ENCODE results near the gene SLAMF7.
"Not testable (repeated sequence)": the region's sequence is repeated elsewhere in the genome, so short reads cannot be mapped to it uniquely, and the experiment has no call there.

The SLAMF7 gene

GRCh38 chr1:160718210-160718609 lies 20.8 kb upstream of the SLAMF7 start:
- DNase-seq (ENCODE audit: insufficient read length, low spot score) (no peak), FAIRE-seq (no peak)

- DNase-seq (ENCODE audit: insufficient read length, low spot score) (no peak), FAIRE-seq (no peak)
These were observed 18.5 kb upstream of the SLAMF7 start for GRCh38 chr1:160720356-160721085.

DNA sequence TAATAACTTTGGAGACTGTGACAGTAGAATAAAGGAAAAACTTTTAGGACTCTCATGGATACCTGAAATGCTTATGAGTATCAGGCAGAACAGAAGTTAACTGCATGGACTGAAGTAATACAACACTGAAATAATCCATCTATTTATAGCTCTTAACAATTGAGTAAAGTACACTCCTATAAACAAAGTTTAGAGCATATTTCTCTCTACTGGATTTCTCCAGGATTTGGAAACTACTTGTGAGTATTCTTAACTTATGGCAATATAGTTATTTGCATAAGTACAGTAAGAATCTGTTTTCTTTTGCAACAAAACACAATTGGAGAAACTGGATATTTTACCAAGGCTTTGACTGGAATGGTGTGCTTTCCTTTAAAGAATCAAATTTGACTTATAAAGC lies 17.6 kb upstream of the SLAMF7 start:
- FAIRE-seq (no peak), DNase-seq (ENCODE audit: insufficient read length, low spot score) (no peak)

GRCh38 chr1:160722726-160723125 lies 16.3 kb upstream of the SLAMF7 start:
- FAIRE-seq (no peak), DNase-seq (ENCODE audit: insufficient read length, low spot score) (no peak)

DNA sequence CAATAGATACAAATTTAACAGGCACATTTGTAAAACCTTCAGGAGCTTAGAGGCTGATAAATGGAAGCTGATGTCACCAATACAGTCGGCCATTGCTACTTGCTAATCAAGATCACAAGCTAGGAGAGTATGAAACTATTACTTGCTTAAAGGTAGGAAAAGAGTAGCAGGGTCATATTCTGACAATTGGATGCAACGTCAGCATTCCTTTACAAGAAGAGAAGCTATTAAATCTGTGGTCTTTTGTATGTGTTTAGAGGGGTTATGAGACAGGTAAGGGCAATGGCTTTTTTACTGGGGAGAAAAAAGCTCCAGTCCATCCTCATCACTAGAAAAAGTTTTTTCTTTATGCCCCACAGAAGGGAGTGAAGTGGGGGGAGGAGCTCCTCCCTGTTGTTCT lies 15.7 kb upstream of the SLAMF7 start:
- FAIRE-seq = no peak
- DNase-seq (ENCODE audit: insufficient read length, low spot score) = no peak

DNA sequence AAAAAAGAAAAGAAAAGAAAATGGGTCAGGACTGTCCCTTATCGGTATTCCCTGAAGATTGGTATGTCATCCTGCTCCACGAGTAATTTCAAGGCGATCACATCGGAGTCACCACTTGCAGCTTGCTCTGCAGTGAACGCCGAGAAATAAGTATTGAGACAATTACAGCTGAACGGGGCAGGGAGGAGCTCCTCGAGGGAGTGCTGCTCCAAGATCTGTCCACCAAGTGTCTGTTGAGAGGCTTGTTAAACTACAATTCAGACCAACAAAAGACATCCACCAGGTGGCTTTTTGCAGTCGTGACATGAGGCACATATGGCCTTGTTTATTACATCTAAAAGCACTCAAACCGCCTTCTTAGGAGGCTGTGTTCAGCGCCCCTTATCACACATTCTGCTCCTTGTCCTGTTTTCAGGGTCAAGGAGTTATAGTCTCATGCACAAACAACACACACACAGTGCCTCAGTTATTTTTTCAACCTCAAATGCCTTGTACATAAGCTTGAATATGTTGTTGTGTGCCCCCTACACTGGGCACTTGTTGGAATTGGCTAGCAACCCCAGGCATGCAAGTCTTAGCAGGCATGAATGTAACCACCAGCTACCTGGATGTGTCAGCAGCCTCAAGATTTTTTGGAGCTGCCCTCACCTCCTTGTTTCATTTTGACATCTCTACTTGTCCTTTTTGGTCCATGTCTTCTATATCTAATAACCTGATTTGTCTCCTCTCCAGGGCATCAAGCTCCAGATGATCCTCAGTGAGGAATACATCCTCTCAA lies 14.4 kb upstream of the SLAMF7 start:
- FAIRE-seq = no peak
- no peak for DNase-seq (ENCODE audit: insufficient read length, low spot score)

DNA sequence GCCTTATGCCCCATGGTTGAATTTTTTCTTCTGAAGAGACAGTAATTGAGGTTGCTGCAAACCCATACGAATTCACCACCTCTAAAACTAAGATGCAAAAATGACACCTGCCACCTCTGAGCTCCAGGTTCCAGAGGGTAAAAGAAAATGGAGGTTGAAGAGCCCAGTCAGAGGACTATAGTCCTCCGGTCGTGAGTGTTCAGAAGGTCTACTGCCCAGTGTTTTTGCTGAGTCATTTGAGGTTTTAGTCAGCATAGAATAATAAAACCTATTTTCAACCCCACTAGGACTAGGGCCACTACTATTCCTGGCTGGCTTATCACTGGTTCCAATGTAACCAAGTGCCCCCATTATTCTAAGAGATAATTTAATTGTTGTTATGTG lies 12.9 kb upstream of the SLAMF7 start:
- DNase-seq (ENCODE audit: insufficient read length, low spot score) (no peak), FAIRE-seq (no peak)

GRCh38 chr1:160726498-160727315 lies 12.3 kb upstream of the SLAMF7 start:
- DNase-seq (ENCODE audit: insufficient read length, low spot score) (peak; percentile 62), FAIRE-seq (no peak)

- FAIRE-seq (no peak), DNase-seq (ENCODE audit: insufficient read length, low spot score) (no peak)
These were observed 11.8 kb upstream of the SLAMF7 start for GRCh38 chr1:160727316-160727640.

DNA sequence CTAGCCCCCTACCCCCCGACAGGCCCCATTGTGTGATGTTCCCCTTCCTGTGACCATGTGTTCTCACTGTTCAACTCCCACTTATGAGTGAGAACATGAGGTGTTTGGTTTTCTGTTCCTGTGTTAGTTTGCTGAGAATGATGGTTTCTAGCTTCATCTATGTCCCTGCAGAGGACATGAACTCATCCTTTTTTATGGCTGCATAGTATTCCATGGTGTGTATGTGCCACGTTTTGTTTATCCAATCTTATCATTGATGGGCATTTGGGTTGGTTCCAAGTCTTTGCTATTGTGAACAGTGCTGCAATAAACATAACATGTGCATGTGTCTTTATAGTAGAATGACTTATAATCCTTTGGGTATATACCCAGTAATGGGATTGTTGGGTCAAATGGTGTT lies 7.5 kb upstream of the SLAMF7 start:
- not testable (repeated sequence) for FAIRE-seq; DNase-seq (ENCODE audit: insufficient read length, low spot score)

DNA sequence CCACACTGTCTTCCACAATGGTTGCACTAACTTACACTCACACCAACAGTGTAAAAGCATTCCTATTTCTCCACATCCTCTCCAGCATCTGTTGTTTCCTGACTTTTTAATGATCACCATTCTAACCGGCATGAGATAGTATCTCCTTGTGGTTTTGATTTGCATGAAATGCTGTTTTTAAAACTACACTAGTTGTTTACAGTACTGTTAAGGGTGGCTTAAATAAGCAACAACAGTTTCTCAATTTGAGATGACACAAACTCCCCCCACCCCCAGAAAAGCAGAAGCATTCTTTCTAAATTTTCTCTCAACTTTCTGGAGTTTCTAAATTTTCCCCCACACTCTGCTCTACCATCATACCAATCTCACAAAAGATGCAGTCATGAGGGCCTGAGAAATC lies 7.1 kb upstream of the SLAMF7 start:
- no peak for FAIRE-seq
- DNase-seq (ENCODE audit: insufficient read length, low spot score) = no peak

GRCh38 chr1:160733898-160734297 lies 5.1 kb upstream of the SLAMF7 start:
- no peak for DNase-seq (ENCODE audit: insufficient read length, low spot score)
- no peak for FAIRE-seq

DNA sequence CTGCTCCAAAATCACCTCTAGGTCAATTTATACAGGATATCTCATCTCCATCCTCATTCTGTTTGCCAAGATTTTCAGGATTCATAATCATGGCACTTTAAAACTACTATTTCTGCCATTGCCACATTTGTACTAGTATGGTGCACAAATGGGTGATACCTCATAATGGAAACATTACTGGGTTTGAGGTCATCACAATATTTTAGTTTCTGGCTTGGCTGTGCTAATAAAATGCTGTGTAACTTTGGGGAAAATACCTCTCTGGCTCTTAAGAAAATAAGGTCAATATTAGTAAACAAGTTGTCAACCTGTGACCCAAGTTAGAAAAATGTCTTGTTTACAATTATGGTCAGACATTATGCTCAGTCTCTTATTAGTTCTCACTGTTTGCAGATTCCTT lies 4.7 kb upstream of the SLAMF7 start:
- no peak for FAIRE-seq
- DNase-seq (ENCODE audit: insufficient read length, low spot score) = no peak

GRCh38 chr1:160738271-160738670 lies 776 bp upstream of the SLAMF7 start:
- DNase-seq (ENCODE audit: insufficient read length, low spot score) (no peak), FAIRE-seq (no peak)

- DNase-seq (ENCODE audit: insufficient read length, low spot score) = no peak
- no peak for FAIRE-seq
These were observed 1.2 kb downstream of the SLAMF7 start for GRCh38 chr1:160740133-160740688.

GRCh38 chr1:160741092-160741501 lies 2.0 kb downstream of the SLAMF7 start:
- DNase-seq (ENCODE audit: insufficient read length, low spot score) = no peak
- FAIRE-seq = no peak

GRCh38 chr1:160741612-160742348 lies 2.7 kb downstream of the SLAMF7 start:
- FAIRE-seq (no peak), DNase-seq (ENCODE audit: insufficient read length, low spot score) (no peak)

DNA sequence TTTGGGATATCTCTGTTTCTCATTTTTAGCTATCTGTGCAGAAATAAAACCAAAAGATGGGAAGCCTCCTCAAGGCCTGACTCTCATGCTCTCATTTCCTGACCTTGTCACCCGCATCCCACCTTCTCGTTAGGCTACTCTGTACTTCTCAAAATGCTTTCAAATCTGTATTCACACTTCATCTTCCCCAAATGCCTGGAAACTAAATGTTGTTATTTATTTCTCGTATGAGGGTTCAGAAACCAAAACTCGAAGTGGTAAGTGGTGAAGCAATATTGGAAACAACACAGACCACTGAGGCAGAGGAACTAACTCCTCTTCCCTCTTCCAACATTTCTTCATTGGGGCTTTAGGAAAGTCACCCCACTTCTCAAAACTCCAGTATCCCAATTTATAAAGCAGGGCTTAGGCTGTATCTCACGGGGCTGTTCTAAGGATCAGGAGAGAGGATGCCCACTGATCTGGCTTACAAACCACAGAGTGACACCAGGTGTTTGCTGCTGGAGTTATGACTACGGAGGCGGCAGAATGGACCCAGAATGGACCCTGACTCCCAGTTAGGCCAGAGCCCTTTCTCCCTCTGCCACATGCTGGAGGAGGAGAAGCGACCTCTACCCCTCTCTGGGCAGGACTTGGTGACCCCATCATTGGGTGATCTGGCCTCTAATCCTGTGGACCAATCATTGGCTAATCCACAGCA lies 3.5 kb downstream of the SLAMF7 start:
- FAIRE-seq = no peak
- DNase-seq (ENCODE audit: insufficient read length, low spot score) = no peak

GRCh38 chr1:160743266-160743665 lies 4.2 kb downstream of the SLAMF7 start:
- FAIRE-seq = no peak

More at GRCh38 chr1:160743266-160743665, 4.2 kb downstream of the SLAMF7 start:
- no peak for DNase-seq (ENCODE audit: insufficient read length, low spot score)
